GM12878 (cell line): ENCODE results near the gene SLC5A2.

Source experiments
- ETV6 ChIP-seq, 2 experiments: fragments of 450-650 bp in 1 of 2; IDR thresholded peaks in 1 of 2; conservative IDR thresholded peaks in 1 of 2; 2 replicates each; pipeline ENCODE4 v1.6.1; 2014; ENCODE audit warnings: antibody characterized with exemption in 1 of 2, borderline replicate concordance in 1 of 2, low read depth in 1 of 2, mild to moderate bottlenecking in 1 of 2, moderate library complexity in 1 of 2
- FOS ChIP-seq: IDR thresholded peaks from 3 replicates; pipeline ENCODE4 v1.6.1; 2011; ENCODE audit warnings: borderline replicate concordance; ENCODE audit not compliant: insufficient read length; ENCODE audit errors: extremely low read depth
- JUND ChIP-seq: IDR thresholded peaks from 2 replicates; pipeline ENCODE4 v1.6.1; 2012; ENCODE audit warnings: low read depth, mild to moderate bottlenecking, low read length, improper control_type of control experiment, moderate library complexity
- KDM1A ChIP-seq: fragments of 200-600 bp; sonication (generic); IDR thresholded peaks from 2 replicates; pipeline ENCODE4 v1.6.1; 2016; ENCODE audit warnings: borderline replicate concordance
- LARP7 ChIP-seq: fragments of 450-650 bp; IDR thresholded peaks from 2 replicates; pipeline ENCODE4 v1.6.1; 2017; ENCODE audit warnings: mild to moderate bottlenecking
- MTA3 ChIP-seq: IDR thresholded peaks from 2 replicates; pipeline ENCODE4 v1.6.1; 2012; ENCODE audit warnings: low read length, inconsistent platforms, borderline replicate concordance
- POLR2A ChIP-seq: IDR thresholded peaks from 2 replicates; pipeline ENCODE4 v1.6.1; 2011; ENCODE audit warnings: low read depth, mild to moderate bottlenecking, low read length
- TF ChIP-seq, protein P1 (sequence below), 3 experiments: IDR thresholded peaks in 2 of 3; conservative IDR thresholded peaks in 1 of 3; 2 replicates each; pipeline ENCODE4 v1.5.1; 2011; ENCODE audit warnings: low read depth in 3 of 3, low read length in 3 of 3, mild to moderate bottlenecking in 3 of 3, control low read depth in 2 of 3, moderate library complexity in 2 of 3, inconsistent platforms in 1 of 3, mixed read lengths in 1 of 3; ENCODE audit not compliant: control insufficient read depth in 2 of 3, insufficient read depth in 1 of 3; ENCODE audit errors: extremely low read depth in 1 of 3
- TF ChIP-seq, protein P2 (sequence below): IDR thresholded peaks from 2 replicates; pipeline ENCODE4 v1.6.1; 2012; ENCODE audit warnings: low read depth, low read length, improper control_type of control experiment

DNA sequence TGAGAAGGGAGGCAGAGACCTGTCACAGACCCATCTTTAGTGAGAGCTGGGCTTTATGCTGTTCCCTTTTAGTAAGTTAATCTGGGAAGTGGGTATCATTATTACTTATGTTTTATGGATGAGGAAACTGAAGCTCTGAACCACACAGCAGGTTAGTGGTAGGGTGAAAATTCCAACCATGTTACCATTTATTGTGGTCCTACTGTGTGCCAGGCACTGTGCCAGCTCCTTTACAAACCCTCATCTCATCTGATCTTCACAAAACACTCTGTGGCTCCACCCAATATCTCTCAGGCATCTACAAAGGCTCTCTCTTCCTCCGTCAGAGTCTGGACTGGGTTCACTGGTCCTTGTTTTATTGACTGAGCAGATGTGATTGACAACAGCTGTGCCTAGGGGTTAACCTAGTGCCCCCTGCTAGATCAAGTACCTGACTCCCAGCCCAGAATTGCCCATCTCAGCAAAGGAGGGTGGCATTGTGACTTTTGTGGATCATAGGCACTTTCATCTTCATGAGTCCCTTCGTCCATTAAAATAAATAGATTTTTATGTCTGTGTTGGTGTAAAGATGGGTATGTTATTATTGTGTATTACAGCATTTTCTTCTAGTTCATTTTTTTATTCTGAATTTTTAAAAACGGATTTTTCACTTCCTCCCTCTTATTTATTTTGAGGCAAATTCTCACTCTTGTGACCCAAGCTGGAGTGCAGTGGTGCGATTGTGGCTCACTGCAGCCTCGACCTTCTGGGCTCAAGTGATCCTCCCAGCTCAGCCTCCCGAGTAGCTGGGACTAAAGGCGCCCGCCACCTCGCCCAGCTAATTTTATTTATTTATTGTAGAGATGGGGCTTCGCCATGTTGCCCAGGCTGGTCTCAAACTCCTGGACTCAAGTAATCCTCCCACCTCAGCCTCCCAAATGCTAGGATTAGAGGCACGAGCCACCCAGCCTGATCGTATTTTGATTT lies 7.9 kb upstream of the SLC5A2 start:
- TF ChIP-seq JUND = no peak
- no peak for TF ChIP-seq LARP7
- TF ChIP-seq, protein P1, sequence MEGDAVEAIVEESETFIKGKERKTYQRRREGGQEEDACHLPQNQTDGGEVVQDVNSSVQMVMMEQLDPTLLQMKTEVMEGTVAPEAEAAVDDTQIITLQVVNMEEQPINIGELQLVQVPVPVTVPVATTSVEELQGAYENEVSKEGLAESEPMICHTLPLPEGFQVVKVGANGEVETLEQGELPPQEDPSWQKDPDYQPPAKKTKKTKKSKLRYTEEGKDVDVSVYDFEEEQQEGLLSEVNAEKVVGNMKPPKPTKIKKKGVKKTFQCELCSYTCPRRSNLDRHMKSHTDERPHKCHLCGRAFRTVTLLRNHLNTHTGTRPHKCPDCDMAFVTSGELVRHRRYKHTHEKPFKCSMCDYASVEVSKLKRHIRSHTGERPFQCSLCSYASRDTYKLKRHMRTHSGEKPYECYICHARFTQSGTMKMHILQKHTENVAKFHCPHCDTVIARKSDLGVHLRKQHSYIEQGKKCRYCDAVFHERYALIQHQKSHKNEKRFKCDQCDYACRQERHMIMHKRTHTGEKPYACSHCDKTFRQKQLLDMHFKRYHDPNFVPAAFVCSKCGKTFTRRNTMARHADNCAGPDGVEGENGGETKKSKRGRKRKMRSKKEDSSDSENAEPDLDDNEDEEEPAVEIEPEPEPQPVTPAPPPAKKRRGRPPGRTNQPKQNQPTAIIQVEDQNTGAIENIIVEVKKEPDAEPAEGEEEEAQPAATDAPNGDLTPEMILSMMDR (IDR thresholded peaks at IDR 0.05 in 2 of 3, conservative IDR thresholded peaks at IDR 0.05 in 1 of 3; ENCODE audit: control insufficient read depth in 2 of 3, extremely low read depth in 1 of 3, insufficient read depth in 1 of 3, low read depth in 3 of 3, low read length in 3 of 3) = no peak
- TF ChIP-seq FOS = no peak
- TF ChIP-seq, protein P2, sequence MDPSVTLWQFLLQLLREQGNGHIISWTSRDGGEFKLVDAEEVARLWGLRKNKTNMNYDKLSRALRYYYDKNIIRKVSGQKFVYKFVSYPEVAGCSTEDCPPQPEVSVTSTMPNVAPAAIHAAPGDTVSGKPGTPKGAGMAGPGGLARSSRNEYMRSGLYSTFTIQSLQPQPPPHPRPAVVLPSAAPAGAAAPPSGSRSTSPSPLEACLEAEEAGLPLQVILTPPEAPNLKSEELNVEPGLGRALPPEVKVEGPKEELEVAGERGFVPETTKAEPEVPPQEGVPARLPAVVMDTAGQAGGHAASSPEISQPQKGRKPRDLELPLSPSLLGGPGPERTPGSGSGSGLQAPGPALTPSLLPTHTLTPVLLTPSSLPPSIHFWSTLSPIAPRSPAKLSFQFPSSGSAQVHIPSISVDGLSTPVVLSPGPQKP = no peak
- no peak for TF ChIP-seq MTA3
- no peak for TF ChIP-seq POLR2A
- no peak for TF ChIP-seq ETV6 (conservative IDR thresholded peaks at IDR 0.05 in 1 of 2, IDR thresholded peaks at IDR 0.05 in 1 of 2; ENCODE audit: borderline replicate concordance in 1 of 2, low read depth in 1 of 2)
- TF ChIP-seq KDM1A = no peak
